ENCODE results near the gene IGSF6. TPM values are rescaled to one million over a fixed set of nuclear protein-coding genes. Genes with fewer than 3 reads are reported as not detected.

Gene IGSF6
- total and polyA plus RNA-seq, 2 of the 13 experiments (the other 11 are each of a cell fraction or from before 2014, with no cell fraction given), result not detected

GRCh38 chr16:21646721-21647561 is 5.5 kb downstream of the IGSF6 start (continued):
- TF ChIP-seq ZNF318 (CRISPR knock-in tag; IDR thresholded peaks at IDR 0.05) (peak; percentile 50; the same call in 1 of the 2 replicates), HMG20A (CRISPR knock-in tag; IDR thresholded peaks at IDR 0.05; ENCODE audit: borderline replicate concordance) (no peak), POLR2A (IDR thresholded peaks at IDR 0.05; ENCODE audit: insufficient read depth in 1 of 2, low read depth in 2 of 2, low read length in 2 of 2) (no peak)

DNA sequence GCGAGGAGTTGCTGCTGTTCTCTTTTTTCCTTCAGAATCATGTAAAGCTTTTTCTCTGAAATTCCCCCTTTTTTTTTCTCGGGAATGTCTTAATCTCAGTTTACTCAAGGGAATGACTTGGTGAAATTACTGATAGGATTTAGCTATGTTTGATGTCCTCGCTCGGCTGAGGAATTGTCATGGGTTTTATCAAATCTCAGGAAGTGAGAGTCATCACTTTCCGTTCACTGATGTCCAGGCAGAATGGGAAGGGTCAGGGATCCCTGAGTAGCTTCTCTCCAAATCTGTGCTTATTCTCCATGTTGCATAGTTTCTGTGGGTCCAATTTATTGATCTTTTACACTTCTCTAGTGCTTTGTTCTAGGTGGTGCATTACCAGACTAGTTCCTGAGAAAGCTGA is 6.3 kb downstream of the IGSF6 start:
- H3K4me2 ChIP-seq (ENCODE audit: low read depth, low read length), result no peak overlapping the region
- no peak for FAIRE-seq
- no peak for ATAC-seq
- WGBS (ENCODE audit: low lambda C conversion rate), result 97% methylated on average over 5 of the region's 5 CpGs
- intact Hi-C loops (cut with micrococcal nuclease; ENCODE audit: unreplicated experiment) (no loop called here), in situ Hi-C loops (cut with HindIII; ENCODE audit: extremely low pct_ligation_motif_present, low pct_unique_long_range_greater_than_20kb) (no loop called here)
- H2AFZ ChIP-seq (ENCODE audit: low read length), result no peak overlapping the region
- H3K9me3 ChIP-seq (ENCODE audit: low read length), result no peaks in the 10 kb centered on the region
- POLR2A ChIA-PET, result no interaction called here
- CTCF ChIA-PET (ENCODE audit: low intra/inter-chr PET ratio, low total read pairs), result no interaction called here
- BruUV-seq (replicated peaks), result no TSS peak
- H3K36me3 ChIP-seq (replicated peaks in 1 of 2; ENCODE audit: control insufficient read depth in 1 of 2, insufficient read depth in 2 of 2, low read length in 2 of 2), result peaks cover 4 to 9% of the 10 kb centered on the region in 2 experiments; a peak in 3 of 5 replicates
- no peaks in the 10 kb centered on the region for H3K27me3 ChIP-seq (ENCODE audit: control insufficient read depth in 1 of 2, insufficient read depth in 2 of 2, low read length in 2 of 2)
- no peak overlapping the region for H3K27ac ChIP-seq (ENCODE audit: extremely low read length, insufficient read depth, low read length)
- peaks cover 23% of the 10 kb centered on the region for H3K4me1 ChIP-seq (ENCODE audit: insufficient read depth, low read length)
- H4K20me1 ChIP-seq (ENCODE audit: insufficient read depth, low read length), result peaks cover 3% of the 10 kb centered on the region; the same call in 1 of the 2 replicates
- DNase-seq (ENCODE audit: low spot score), result no peak
- H3K9ac ChIP-seq (ENCODE audit: insufficient read depth, low read depth, low read length), result no peak overlapping the region
- H3K79me2 ChIP-seq (ENCODE audit: insufficient read depth, low read length), result no peaks in the 10 kb centered on the region
- H3K4me3 ChIP-seq (replicated peaks in 1 of 3; ENCODE audit: insufficient read depth in 1 of 3, low read depth in 2 of 3, low read length in 3 of 3), result no peak overlapping the region
- TF ChIP-seq, protein P1, sequence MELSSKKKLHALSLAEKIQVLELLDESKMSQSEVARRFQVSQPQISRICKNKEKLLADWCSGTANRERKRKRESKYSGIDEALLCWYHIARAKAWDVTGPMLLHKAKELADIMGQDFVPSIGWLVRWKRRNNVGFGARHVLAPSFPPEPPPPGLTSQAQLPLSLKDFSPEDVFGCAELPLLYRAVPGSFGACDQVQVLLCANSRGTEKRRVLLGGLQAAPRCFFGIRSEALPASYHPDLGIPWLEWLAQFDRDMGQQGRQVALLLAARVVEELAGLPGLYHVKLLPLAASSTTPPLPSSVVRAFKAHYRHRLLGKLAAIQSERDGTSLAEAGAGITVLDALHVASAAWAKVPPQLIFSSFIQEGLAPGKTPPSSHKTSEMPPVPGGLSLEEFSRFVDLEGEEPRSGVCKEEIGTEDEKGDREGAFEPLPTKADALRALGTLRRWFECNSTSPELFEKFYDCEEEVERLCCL (CRISPR knock-in tag; IDR thresholded peaks at IDR 0.05; ENCODE audit: borderline replicate concordance), result no peak
- TF ChIP-seq ATF1 (CRISPR knock-in tag; IDR thresholded peaks at IDR 0.05), result no peak
- TF ChIP-seq NFATC3 (CRISPR knock-in tag; IDR thresholded peaks at IDR 0.05), result no peak
- TF ChIP-seq CBX5 (CRISPR knock-in tag; IDR thresholded peaks at IDR 0.05; ENCODE audit: borderline replicate concordance), result no peak
- no peak for TF ChIP-seq HINFP (CRISPR knock-in tag; IDR thresholded peaks at IDR 0.05; ENCODE audit: low read depth)
- TF ChIP-seq ZNF788 (CRISPR knock-in tag; IDR thresholded peaks at IDR 0.05; ENCODE audit: borderline replicate concordance), result no peak
